A673 (cell line): ENCODE results near the gene ABT1. TPM values are rescaled to one million over a fixed set of nuclear protein-coding genes. Genes with fewer than 3 reads are reported as not detected.

Experiments used
- BruUV-seq: library from RNA; stranded (reverse); fragments of 400-500 nt; replicated peaks from 2 replicates; lab custom pipeline; 2021; lab: Mats Ljungman, UMichigan
- CTCF ChIA-PET: fragments of 300-600 bp; sonication (Branson Sonifier 250); formaldehyde crosslinking; loops from one replicate; lab custom pipeline; 2022; ENCODE audit warnings: antibody characterized with exemption; lab: Charles Lee
- POLR2A ChIA-PET: fragments of 300-600 bp; sonication (Branson Sonifier 250); formaldehyde crosslinking; loops from one replicate; lab custom pipeline; 2022; ENCODE audit warnings: antibody characterized with exemption; ENCODE audit not compliant: low non-redundant PET; lab: Charles Lee
- DNase-seq: peaks from one replicate; pipeline ENCODE4 v3.0.0-alpha.2; 2015; ENCODE audit warnings: low spot score
- H3K27ac ChIP-seq: fragments of 200-600 bp; sonication (generic); 2 replicates; pipeline ENCODE4 v1.5.1; 2016; ENCODE audit warnings: mixed run types, low read depth, mild to moderate bottlenecking, mixed read lengths, antibody characterized with exemption, low read length; ENCODE audit not compliant: poor library complexity, severe bottlenecking
- H3K27me3 ChIP-seq: fragments of 200-600 bp; sonication (generic); replicated peaks from 2 replicates; pipeline ENCODE4 v1.6.1; 2017; ENCODE audit warnings: mixed run types, low read depth, mild to moderate bottlenecking, mixed read lengths, antibody characterized with exemption, low read length; ENCODE audit not compliant: insufficient read depth, poor library complexity
- H3K36me3 ChIP-seq: fragments of 200-600 bp; sonication (generic); 2 replicates; pipeline ENCODE4 v1.6.1; 2016; ENCODE audit warnings: mixed run types, mild to moderate bottlenecking, mixed read lengths, antibody characterized with exemption, low read length; ENCODE audit not compliant: insufficient read depth, poor library complexity, severe bottlenecking
- H3K4me1 ChIP-seq: fragments of 200-600 bp; sonication (generic); 2 replicates; pipeline ENCODE4 v1.6.1; 2017; ENCODE audit warnings: mixed run types, mild to moderate bottlenecking, mixed read lengths, antibody characterized with exemption, low read length; ENCODE audit not compliant: insufficient read depth, poor library complexity, severe bottlenecking
- H3K4me3 ChIP-seq: fragments of 200-600 bp; sonication (generic); 2 replicates; pipeline ENCODE4 v1.5.1; 2016; ENCODE audit warnings: low read depth, mixed run types, mild to moderate bottlenecking, mixed read lengths, low read length; ENCODE audit not compliant: poor library complexity, severe bottlenecking
- H3K9me3 ChIP-seq: fragments of 200-600 bp; sonication (generic); 2 replicates; pipeline ENCODE4 v1.6.1; 2016; ENCODE audit warnings: mixed run types, low read depth, mild to moderate bottlenecking, mixed read lengths, antibody characterized with exemption, low read length; ENCODE audit not compliant: poor library complexity, severe bottlenecking
- CTCF ChIP-seq: fragments of 300-800, 200-600 bp; sonication (generic); conservative IDR thresholded peaks from 2 replicates; pipeline ENCODE4 v1.5.1; 2017; ENCODE audit warnings: low read depth, mild to moderate bottlenecking, antibody characterized with exemption, low read length, moderate library complexity, mixed read lengths
- EZH2 ChIP-seq: fragments of 200-600 bp; sonication (generic); IDR thresholded peaks from 2 replicates; pipeline ENCODE4 v1.6.1; 2017; ENCODE audit warnings: borderline replicate concordance, low read depth, mild to moderate bottlenecking, mixed read lengths, antibody characterized with exemption, low read length; ENCODE audit not compliant: poor library complexity, severe bottlenecking
- intact Hi-C: fragments of 100-400 bp; cut with micrococcal nuclease; formaldehyde crosslinking; loops from one replicate; pipeline ENCODE4 v1.10.0; 2022; ENCODE audit not compliant: unreplicated experiment
- total RNA-seq: library from RNA; stranded (reverse); gene quantifications from 2 replicates; pipeline ENCODE4 v1.2.3, GENCODE V29; 2021

ABT1 gene
- total RNA-seq, 1 experiment from 2014 or later: 18.1 TPM

DNA sequence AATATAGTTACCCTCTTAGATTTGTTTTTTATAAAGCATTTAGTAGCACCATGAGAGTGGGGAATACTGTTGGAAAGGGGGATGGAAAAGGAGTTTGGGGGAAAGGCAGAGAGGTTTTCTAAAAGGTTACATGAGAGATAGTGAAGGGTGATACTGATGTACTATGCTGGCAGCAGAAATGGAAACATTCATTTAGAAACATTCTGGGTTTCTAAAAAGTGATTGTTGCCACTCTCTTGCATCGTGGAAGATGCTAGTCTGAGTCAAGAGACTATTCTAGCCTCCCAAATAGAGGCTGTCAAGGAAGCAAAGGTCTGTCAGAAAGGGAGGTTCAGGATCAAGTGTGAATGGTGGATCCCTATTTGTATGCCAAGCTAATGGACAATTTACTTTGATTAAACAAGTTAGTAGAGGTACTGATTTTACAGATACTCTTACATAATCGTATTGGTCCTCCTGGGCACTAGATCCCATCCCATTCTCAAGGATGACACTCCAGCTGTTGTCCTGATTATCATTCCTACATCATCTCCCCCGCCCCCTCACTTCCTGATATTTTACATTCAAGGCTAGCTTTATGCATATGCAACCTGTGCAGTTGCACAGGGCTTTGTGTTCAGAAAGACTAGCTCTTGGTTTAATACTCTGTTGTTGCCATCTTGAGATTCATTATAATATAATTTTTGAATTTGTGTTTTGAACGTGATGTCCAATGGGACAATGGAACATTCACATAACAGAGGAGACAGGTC, 15.4 kb upstream of the ABT1 start:
- Histone ChIP-seq H3K27ac (no peak overlapping the region), H3K27me3 (no peaks in the 10 kb centered on the region), H3K36me3 (no peaks in the 10 kb centered on the region), H3K4me1 (peaks cover 5% of the 10 kb centered on the region), H3K4me3 (no peak overlapping the region), H3K9me3 (peaks cover 4% of the 10 kb centered on the region)
- ChIA-PET POLR2A (no interaction called here), CTCF (interaction anchor here (0.6 to 1.7 kb wide), 2 partner anchors 13 to 14 kb away, joined by 4 to 14 read pairs; no protein-coding TSS in a partner anchor)
- intact Hi-C loops: no loop called here
- no peak for TF ChIP-seq CTCF
- no peak for TF ChIP-seq EZH2
- no TSS peak for BruUV-seq
- peak; percentile 51 for DNase-seq

DNA sequence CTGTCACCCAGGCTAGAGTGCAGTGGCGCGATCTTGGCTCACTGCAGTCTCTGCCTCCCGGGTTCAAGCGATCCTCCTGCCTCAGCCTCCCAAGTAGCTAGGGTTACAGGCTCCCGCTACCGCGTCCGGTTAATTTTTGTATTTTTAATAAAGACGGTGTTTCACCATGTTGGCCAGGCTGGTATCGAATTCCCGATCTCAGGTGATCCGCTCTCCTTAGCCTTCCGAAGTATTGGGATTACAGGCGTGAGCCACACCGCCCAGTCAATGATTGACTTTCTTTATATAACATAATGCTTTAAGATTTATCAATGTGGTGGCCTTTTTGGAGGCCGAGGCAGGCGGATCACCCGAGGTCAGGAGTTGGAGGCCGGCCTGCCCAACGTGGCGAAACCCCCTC, 7.8 kb upstream of the ABT1 start:
- CTCF ChIA-PET: no interaction called here
- Histone ChIP-seq H3K36me3 (no peaks in the 10 kb centered on the region), H3K9me3 (no peaks in the 10 kb centered on the region), H3K27me3 (no peaks in the 10 kb centered on the region), H3K4me1 (no peaks in the 10 kb centered on the region), H3K27ac (no peak overlapping the region), H3K4me3 (no peak overlapping the region)
- DNase-seq: no peak
- intact Hi-C loops: no loop called here
- no TSS peak for BruUV-seq
- POLR2A ChIA-PET: interaction anchor here (0.7 kb wide), 1 partner anchor 389 kb away, joined by 3 read pairs; no protein-coding TSS in a partner anchor
- TF ChIP-seq EZH2: no peak
- no peak for TF ChIP-seq CTCF

DNA sequence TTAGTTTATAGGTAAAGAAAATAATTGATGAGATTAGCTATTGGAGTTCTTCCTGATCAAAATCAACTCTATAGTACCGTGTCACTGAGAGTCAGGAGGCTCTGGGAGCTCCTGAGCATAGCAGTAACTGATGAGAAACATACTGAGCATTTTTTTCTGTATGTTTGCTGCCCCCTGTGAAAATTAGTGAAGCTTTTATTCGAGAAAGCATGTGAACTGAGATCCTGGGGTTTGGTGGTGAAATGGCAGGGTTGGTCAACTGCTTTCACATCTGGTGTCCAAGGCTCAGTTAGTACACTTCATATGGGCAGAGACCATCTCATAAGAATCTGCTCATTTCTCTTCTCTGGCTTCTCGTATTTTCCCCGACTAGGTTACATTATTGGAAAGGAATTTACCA, 4.1 kb upstream of the ABT1 start:
- intact Hi-C loops: no loop called here
- Histone ChIP-seq H3K27ac (no peak overlapping the region), H3K27me3 (no peaks in the 10 kb centered on the region), H3K36me3 (no peaks in the 10 kb centered on the region), H3K4me1 (peaks cover 7% of the 10 kb centered on the region), H3K4me3 (no peak overlapping the region), H3K9me3 (no peaks in the 10 kb centered on the region)
- BruUV-seq: no TSS peak
- no peak for TF ChIP-seq EZH2
- no peak for TF ChIP-seq CTCF
- POLR2A ChIA-PET: no interaction called here
- DNase-seq: no peak
- CTCF ChIA-PET: interaction anchor here (1.0 kb wide), 1 partner anchor 251 kb away, joined by 3 read pairs; no protein-coding TSS in a partner anchor
